K562 (cell line): Measurements from ENCODE around the gene PCBP2.

Experiments
- BRCA1 ChIP-seq, 2 experiments: fragments of 450-650 bp in 1 of 2; sonication (generic) in 1 of 2; formaldehyde crosslinking in 1 of 2; IDR thresholded peaks; 2 replicates each; pipeline versions ENCODE4 v1.5.0 to v1.6.1; 2017 to 2020; ENCODE audit warnings: mild to moderate bottlenecking in 1 of 2, missing genetic modification reagents in 1 of 2
- CTCF ChIP-seq, 3 experiments: IDR thresholded peaks in 2 of 3; conservative IDR thresholded peaks in 1 of 3; 2 replicates each; pipeline ENCODE4 v1.5.1; 2011 to 2012; ENCODE audit warnings: low read length in 3 of 3, mild to moderate bottlenecking in 3 of 3, control low read depth in 2 of 3, improper control_type of control experiment in 1 of 3, inconsistent platforms in 1 of 3, low read depth in 1 of 3, mixed read lengths in 1 of 3, moderate library complexity in 1 of 3; ENCODE audit not compliant: insufficient read depth in 2 of 3
- FOXK2 ChIP-seq, 2 experiments: fragments of 450-650 bp; IDR thresholded peaks in 1 of 2; conservative IDR thresholded peaks in 1 of 2; 2 replicates each; pipeline ENCODE4 v1.6.1; 2016; ENCODE audit warnings: low read depth in 2 of 2, mild to moderate bottlenecking in 1 of 2
- ZNF3 ChIP-seq: fragments of 250-450 bp; sonication (Bioruptor Pico); IDR thresholded peaks from 2 replicates; pipeline ENCODE4 v1.5.0; 2021; ENCODE audit warnings: mild to moderate bottlenecking, moderate library complexity
- ZNF707 ChIP-seq: fragments of 250-450 bp; sonication (Bioruptor Pico); conservative IDR thresholded peaks from 2 replicates; pipeline ENCODE4 v1.8.0; 2022; ENCODE audit warnings: inconsistent platforms, mild to moderate bottlenecking, moderate library complexity

DNA sequence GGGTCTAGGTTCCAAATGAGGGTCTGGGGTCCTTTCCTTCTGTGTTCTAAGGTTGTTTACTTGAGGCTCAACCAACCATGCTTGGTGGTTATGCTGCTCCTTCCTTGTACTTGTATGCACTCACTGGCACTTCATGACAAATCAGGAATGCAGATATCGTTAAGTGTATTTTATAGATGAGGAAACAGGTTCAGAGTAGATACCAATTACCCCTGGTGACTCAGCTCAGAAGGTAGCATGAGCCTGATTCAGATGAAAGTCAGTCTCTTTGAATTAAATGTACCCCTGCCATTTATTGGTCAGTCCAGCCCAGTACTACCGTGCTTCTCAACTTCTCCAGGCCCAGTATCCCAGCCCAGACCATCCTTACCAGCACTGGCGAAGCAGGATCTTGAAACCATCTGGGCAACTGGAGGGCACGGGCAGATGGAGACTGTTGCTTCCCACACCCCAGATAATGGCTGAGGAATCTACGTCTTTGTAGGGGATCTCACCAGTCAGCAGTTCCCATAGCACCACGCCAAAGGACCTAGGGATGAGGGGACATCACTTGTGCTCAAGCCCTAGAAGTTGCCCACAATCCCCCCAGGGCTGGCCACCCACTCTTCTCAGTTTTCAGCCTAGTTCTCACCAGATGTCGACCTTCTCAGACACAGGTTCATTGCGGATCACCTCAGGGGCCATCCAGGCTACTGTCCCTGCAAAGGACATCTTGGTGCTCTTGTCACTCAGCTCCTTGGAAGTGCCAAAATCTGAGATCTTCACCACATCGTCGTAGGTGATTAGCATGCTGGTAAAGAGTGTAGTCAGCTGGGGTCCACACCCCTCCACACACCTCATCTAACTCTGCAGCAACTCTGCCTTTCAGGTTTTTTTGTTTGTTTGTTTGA is 33.0 kb downstream of the PCBP2 start:
- TF ChIP-seq FOXK2 (conservative IDR thresholded peaks at IDR 0.05 in 1 of 2, IDR thresholded peaks at IDR 0.05 in 1 of 2; ENCODE audit: low read depth in 2 of 2), result no peak
- TF ChIP-seq ZNF3 (CRISPR knock-in tag), result no peak
- no peak for TF ChIP-seq BRCA1 (IDR thresholded peaks at IDR 0.05)
- no peak for TF ChIP-seq BRCA1 (CRISPR knock-in tag; IDR thresholded peaks at IDR 0.05)
- TF ChIP-seq ZNF707 (CRISPR knock-in tag), result no peak
- no peak for TF ChIP-seq CTCF (IDR thresholded peaks at IDR 0.05 in 2 of 3, conservative IDR thresholded peaks at IDR 0.05 in 1 of 3; ENCODE audit: insufficient read depth in 2 of 3, low read depth in 1 of 3, low read length in 3 of 3)
